HG02938 (cell line): ENCODE data around the gene ZSCAN21.
A peak's percentile ranks its signal among the peaks of the same experiment; 100 is the strongest.

Experiments
- ATAC-seq: cut with Tn5 transposase; IDR thresholded peaks from one replicate; pipeline ENCODE4 v1.9.1; 2021; ENCODE audit warnings: mild to moderate bottlenecking, moderate library complexity; ENCODE audit not compliant: unreplicated experiment

Gene ZSCAN21

GRCh38 chr7:100072462-100072861, 22.9 kb downstream of the ZSCAN21 start:
- no peak for ATAC-seq

- ATAC-seq = no peak
Measured at GRCh38 chr7:100074841-100075240, 25.3 kb downstream of the ZSCAN21 start.

- no peak for ATAC-seq
Measured at GRCh38 chr7:100075418-100075817, 25.8 kb downstream of the ZSCAN21 start.

GRCh38 chr7:100077205-100077604, 27.6 kb downstream of the ZSCAN21 start:
- no peak for ATAC-seq

- ATAC-seq = no peak
Measured at GRCh38 chr7:100079024-100079560, 29.5 kb downstream of the ZSCAN21 start.

GRCh38 chr7:100080907-100081534, 31.4 kb downstream of the ZSCAN21 start:
- no peak for ATAC-seq

GRCh38 chr7:100081535-100082102, 32.0 kb downstream of the ZSCAN21 start, which contains the start of gene ZNF3:
ZNF3 (minus strand) TSS chr7:100081723; CDS start chr7:100077357, 4,366 bp downstream.
- peak; percentile 81 for ATAC-seq

DNA sequence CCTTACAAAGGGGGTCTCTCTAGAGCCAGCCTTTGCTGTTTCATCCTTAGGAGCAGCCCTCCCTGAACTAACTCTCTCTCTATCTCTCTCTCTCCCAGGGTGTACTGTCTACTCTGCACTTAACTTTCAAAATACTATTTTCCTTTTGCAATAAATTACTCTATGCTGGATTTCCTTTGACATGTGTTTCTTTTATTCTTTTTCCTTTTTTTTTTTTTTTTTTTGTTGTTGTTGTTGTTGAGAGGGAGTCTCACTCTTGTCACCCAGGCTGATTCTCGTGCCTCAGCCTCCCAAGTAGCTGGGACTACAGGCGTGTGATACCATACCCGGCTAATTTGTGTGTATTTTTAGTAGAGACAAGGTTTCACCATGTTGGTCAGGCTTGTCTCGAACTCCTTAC, 33.4 kb downstream of the ZSCAN21 start:
- no peak for ATAC-seq

DNA sequence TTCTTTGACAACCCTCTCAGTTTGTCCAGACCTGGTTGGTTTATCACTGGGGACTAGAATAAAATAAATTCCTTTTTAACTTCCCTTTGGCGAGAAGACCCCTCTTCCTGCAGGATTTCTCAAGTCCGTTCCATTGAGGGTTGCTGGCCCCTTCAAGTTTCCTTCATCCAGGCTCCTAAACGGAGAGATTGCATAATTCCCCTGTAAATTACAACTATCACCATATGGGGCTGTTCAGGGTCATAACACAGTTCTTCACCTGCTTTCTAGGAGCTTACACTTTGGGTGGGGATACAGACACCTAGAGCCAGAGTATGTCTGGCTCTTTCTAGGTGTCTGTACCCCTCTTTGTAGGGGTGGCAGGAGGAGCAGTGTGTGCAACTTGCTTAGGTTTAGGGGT, 35.9 kb downstream of the ZSCAN21 start:
- no peak for ATAC-seq

DNA sequence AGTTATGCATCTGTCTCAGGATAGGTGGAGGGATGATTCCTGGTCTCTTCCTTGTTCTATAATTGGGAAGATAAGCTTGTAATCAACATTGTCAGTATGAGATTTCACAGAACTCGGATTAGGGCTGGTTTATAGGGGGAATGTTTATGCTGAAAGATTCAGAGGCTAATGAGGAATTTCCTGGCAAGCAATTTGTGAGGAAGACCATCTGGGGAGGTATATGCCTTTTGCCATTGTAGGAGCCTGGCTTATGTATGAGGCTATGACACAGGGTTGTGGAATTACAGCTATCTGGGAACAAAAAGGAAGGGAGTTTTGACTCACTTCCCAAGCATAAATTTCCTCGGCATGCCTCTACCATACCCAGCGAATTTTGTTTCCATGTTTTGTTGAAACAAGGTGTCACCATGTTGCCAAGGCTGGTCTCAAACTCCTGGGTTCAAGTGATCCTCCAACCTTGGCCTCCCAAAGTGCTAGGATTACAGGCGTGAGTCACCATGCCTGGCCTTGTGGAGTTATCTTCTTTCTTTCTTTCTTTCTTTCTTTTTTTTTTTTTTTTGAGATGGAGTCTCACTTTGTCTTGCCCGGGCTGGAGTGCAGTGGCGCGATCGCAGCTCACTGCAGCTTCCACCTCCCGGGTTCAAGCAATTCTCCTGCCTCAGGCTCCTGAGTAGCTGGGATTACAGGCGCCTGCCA, 37.6 kb downstream of the ZSCAN21 start:
- ATAC-seq = no peak

- no peak for ATAC-seq
Measured at GRCh38 chr7:100088095-100088620, 38.6 kb downstream of the ZSCAN21 start.

DNA sequence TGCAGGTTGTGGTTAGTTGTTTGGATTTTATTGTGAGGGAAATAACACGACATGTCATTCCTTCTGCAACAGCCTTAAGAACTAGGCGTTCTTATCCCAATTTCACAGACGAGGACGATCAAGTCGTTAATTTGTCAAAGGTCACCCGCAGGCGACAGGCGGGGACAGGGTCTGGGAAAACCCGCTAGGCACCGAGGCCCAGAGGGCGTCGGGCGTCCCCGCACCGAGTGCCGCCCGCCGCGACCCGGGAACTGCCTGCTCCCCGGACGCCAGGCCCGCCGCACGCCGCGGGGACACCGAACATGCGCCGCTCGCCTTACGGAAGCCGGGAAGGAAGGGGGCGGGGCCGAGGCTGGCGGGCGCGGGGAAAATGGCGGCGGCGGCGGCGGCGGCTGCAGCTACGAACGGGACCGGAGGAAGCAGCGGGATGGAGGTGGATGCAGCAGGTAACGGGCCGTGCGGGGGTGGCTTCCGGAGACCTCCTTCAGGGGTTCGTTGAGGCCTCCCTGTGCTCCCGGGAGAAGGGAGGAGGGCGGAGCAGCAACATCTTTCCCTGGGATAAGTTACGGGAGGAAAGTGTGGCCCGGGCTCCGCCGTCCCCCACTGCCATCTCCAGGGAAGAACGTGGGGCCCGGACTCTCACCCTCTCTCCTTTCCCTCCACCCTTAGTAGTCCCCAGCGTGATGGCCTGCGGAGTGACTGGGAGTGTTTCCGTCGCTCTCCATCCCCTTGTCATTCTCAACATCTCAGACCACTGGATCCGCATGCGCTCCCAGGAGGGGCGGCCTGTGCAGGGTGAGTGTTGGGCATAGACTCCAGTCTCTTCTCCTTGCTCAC, 39.3 kb downstream of the ZSCAN21 start, which contains the start of gene COPS6:
Gene COPS6, plus strand, starts transcription at position 349 of the 837 bp plus-strand sequence. Its CDS starts 22 bp downstream, at position 371.
- no peak for ATAC-seq

DNA sequence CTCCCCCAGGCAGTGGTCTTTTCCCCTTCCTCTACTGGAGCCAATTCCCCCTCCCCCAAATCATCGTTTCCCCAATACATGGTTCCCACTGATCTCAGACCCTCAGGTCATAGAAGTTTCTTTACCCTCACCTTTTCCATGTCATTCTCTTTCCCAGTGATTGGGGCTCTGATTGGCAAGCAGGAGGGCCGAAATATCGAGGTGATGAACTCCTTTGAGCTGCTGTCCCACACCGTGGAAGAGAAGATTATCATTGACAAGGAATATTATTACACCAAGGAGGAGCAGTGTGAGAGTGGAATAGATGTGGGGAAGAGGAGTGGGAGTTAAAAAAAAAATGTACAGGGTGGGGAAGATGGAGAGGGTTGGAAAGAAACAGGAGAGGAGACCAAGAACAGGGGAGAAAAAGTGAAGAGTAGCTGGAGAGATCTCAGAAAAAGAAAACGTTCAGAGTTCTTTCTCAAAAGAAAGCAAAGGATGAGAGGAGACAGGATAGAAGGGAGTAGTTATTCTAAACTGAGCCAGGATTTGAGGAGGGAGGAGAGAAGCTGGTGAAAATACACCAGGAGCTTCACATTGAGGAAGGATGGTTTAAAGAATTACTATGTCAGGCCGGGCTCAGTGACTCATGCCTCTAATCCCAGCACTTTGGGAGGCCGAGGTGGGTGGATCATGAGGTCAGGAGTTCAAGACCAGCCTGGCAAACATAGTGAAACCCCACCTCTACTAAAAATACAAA, 40.1 kb downstream of the ZSCAN21 start:
- no peak for ATAC-seq

GRCh38 chr7:100090527-100091410, 41.2 kb downstream of the ZSCAN21 start:
- no peak for ATAC-seq

DNA sequence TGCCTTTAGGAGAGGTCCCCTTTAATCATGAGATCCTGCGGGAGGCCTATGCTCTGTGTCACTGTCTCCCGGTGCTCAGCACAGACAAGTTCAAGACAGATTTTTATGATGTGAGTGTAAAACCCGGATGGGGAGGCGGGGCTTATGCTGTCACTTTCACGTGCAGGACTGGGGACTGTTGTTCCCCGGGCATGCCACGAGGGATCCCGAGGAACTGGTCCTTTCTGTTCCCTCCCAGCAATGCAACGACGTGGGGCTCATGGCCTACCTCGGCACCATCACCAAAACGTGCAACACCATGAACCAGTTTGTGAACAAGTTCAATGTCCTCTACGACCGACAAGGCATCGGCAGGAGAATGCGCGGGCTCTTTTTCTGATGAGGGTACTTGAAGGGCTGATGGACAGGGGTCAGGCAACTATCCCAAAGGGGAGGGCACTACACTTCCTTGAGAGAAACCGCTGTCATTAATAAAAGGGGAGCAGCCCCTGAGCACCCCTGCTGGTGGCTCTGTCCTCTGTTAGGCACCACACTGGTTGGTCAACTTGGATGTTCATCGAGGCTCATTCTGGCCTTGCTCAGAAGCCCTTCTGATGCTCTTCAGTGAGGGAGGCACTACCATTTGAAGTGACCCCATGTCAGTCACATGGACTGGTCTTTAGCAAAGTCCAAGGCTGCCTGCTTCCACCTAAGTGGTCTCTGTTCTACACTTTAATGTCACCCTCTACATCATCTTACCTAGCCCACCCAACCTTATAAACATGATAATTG, 42.0 kb downstream of the ZSCAN21 start:
- ATAC-seq = no peak

DNA sequence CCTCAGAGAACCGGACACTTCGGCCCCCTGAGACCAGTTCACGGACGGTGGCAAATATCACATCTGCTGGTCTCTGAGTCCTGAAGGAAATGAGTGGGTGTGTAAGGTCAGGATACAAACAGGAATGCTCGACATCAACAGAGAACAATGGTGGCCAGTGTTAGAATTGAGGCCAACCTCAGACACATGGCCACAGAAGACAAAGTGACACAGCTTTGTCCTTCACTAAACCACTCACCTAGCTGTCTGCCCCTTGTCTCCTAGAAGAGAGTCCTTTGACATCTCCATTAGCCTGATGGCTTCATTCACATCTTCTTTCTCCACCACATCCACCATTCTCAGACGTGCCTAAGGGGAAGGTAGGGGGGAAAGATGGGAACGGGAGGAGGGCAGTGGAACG, 43.5 kb downstream of the ZSCAN21 start:
- ATAC-seq = no peak

DNA sequence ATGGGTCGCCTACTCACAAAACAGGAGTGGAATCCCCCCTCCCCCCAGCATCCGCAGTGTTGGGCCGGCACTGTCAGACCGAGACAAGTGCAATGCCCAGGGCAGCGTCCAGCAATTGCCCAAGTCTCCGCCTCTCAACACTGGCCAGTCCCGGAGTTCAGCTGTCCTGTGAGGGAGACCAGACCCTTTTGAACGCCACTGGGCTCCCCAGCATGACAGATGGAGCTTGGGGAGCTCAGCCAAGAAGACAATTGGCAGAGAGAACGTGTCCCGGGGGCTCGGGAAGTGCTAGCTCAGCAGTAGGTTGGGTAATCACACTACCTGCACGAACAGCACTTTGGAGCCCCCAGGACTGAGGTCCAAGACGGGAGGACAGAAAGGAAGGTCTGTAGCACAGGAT, 43.9 kb downstream of the ZSCAN21 start:
- no peak for ATAC-seq

DNA sequence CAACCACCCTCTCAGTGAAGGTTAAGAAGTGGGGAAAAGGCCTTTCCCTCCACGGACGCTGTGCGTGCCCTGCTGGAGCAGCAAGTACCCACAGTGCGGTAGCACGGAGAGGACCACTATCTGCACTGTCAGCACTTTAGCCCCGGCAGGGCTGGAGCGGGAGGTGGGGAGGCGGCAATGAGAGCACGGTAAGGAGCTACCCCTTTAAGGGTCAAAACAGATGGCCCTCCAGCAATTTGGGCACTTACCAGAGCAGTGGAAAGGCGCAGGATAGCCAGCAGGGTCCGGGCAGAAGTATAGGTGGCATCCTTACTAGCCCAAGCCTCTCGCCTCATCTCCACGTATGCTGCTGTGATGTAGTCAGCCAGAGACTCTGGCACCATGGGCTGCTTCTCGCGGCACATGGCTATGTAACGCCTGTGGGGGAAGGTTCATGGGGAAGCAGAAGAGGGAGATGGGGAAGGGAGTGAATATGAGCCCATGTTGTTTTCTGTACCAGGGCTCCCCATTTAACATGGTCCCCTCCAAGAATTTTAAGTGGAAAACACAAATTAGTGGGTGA, 44.4 kb downstream of the ZSCAN21 start:
- no peak for ATAC-seq
